ENCODE results near the gene TMEM255B. TPM values are rescaled to one million over a fixed set of nuclear protein-coding genes. Genes with fewer than 3 reads are reported as not detected.
A peak's percentile ranks its signal among the peaks of the same experiment; 100 is the strongest.

TMEM255B gene
- total RNA-seq, 1 experiment from 2014 or later, result 4.7 TPM

GRCh38 chr13:113862191-113862930, 103.3 kb downstream of the TMEM255B start:
- CTCF ChIA-PET, result interaction anchor here (0.6 to 1.3 kb wide), 4 partner anchors 83 to 213 kb away, joined by 3 to 5 read pairs (median 4); no protein-coding TSS in a partner anchor
- Mint-ChIP-seq H3K4me3 (peak overlapping the region; percentile 69), H3K27me3 (ENCODE audit: low read depth) (peaks cover 31% of the 10 kb centered on the region), H3K4me1 (peaks cover 58% of the 10 kb centered on the region), H3K9me3 (peaks cover 13% of the 10 kb centered on the region), H3K36me3 (peaks cover 15% of the 10 kb centered on the region), H3K27ac (peak overlapping the region; percentile 89; the same call in 1 of the 2 replicates)
- ATAC-seq (no peak), DNase-seq (ENCODE audit: low spot score) (no peak)
- POLR2A ChIA-PET, result no interaction called here
- no peak for TF ChIP-seq FOXJ3 (CRISPR knock-in tag; IDR thresholded peaks at IDR 0.05; ENCODE audit: borderline replicate concordance)
- TF ChIP-seq, protein P1, sequence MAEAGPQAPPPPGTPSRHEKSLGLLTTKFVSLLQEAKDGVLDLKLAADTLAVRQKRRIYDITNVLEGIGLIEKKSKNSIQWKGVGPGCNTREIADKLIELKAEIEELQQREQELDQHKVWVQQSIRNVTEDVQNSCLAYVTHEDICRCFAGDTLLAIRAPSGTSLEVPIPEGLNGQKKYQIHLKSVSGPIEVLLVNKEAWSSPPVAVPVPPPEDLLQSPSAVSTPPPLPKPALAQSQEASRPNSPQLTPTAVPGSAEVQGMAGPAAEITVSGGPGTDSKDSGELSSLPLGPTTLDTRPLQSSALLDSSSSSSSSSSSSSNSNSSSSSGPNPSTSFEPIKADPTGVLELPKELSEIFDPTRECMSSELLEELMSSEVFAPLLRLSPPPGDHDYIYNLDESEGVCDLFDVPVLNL (CRISPR knock-in tag; IDR thresholded peaks at IDR 0.05; ENCODE audit: borderline replicate concordance, low read depth), result no peak
- TF ChIP-seq ZNF232 (CRISPR knock-in tag; IDR thresholded peaks at IDR 0.05), result no peak
- TF ChIP-seq, protein P2, sequence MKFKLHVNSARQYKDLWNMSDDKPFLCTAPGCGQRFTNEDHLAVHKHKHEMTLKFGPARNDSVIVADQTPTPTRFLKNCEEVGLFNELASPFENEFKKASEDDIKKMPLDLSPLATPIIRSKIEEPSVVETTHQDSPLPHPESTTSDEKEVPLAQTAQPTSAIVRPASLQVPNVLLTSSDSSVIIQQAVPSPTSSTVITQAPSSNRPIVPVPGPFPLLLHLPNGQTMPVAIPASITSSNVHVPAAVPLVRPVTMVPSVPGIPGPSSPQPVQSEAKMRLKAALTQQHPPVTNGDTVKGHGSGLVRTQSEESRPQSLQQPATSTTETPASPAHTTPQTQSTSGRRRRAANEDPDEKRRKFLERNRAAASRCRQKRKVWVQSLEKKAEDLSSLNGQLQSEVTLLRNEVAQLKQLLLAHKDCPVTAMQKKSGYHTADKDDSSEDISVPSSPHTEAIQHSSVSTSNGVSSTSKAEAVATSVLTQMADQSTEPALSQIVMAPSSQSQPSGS (CRISPR knock-in tag; IDR thresholded peaks at IDR 0.05; ENCODE audit: borderline replicate concordance, low read depth), result no peak
- TF ChIP-seq, protein P3, sequence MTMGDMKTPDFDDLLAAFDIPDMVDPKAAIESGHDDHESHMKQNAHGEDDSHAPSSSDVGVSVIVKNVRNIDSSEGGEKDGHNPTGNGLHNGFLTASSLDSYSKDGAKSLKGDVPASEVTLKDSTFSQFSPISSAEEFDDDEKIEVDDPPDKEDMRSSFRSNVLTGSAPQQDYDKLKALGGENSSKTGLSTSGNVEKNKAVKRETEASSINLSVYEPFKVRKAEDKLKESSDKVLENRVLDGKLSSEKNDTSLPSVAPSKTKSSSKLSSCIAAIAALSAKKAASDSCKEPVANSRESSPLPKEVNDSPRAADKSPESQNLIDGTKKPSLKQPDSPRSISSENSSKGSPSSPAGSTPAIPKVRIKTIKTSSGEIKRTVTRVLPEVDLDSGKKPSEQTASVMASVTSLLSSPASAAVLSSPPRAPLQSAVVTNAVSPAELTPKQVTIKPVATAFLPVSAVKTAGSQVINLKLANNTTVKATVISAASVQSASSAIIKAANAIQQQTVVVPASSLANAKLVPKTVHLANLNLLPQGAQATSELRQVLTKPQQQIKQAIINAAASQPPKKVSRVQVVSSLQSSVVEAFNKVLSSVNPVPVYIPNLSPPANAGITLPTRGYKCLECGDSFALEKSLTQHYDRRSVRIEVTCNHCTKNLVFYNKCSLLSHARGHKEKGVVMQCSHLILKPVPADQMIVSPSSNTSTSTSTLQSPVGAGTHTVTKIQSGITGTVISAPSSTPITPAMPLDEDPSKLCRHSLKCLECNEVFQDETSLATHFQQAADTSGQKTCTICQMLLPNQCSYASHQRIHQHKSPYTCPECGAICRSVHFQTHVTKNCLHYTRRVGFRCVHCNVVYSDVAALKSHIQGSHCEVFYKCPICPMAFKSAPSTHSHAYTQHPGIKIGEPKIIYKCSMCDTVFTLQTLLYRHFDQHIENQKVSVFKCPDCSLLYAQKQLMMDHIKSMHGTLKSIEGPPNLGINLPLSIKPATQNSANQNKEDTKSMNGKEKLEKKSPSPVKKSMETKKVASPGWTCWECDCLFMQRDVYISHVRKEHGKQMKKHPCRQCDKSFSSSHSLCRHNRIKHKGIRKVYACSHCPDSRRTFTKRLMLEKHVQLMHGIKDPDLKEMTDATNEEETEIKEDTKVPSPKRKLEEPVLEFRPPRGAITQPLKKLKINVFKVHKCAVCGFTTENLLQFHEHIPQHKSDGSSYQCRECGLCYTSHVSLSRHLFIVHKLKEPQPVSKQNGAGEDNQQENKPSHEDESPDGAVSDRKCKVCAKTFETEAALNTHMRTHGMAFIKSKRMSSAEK (CRISPR knock-in tag; IDR thresholded peaks at IDR 0.05; ENCODE audit: borderline replicate concordance), result no peak
- TF ChIP-seq FOXK1 (CRISPR knock-in tag; IDR thresholded peaks at IDR 0.05), result no peak

DNA sequence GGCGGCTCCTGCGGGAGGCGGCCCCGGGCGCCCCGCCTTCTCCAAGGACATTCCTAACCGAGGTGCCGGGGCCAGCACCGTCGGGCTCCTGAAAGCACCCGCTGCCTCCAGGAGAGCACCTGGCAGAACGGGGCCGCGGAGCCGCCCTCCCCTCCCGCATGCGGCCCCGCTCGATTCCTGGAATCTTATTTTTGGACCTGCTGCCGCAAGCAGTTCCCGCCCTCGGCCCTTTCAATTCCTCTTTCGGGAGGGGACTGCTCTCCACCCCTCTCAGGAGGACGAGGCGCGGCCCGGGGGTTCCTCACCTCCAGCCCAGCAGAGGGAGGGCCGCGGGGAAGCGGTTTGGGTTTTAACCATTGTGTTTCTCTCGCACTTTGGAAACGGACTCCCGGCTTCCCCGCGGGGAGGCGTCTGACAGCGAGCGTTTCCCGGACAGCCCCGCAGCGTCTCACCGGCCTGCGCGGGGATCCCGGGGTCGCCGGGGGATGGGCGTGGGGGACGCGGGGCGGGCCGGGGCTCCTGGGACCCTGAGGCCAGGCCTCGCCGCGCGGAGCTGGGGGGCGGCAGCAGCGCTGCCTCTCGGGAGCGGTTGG, 104.0 kb downstream of the TMEM255B start:
- peak overlapping the region; percentile 69 for H3K4me3 Mint-ChIP-seq
- H3K36me3 Mint-ChIP-seq, result peaks cover 15% of the 10 kb centered on the region
- peaks cover 52% of the 10 kb centered on the region for H3K4me1 Mint-ChIP-seq
- ATAC-seq (peak; percentile 13), DNase-seq (ENCODE audit: low spot score) (peak; percentile 55)
- TF ChIP-seq RORB (CRISPR knock-in tag; IDR thresholded peaks at IDR 0.05) (no peak), ZNF423 (CRISPR knock-in tag; IDR thresholded peaks at IDR 0.05) (peak; percentile 24; the same call in 1 of the 2 replicates), SMAD3 (CRISPR knock-in tag; IDR thresholded peaks at IDR 0.05; ENCODE audit: borderline replicate concordance) (no peak), ARID4B (CRISPR knock-in tag; IDR thresholded peaks at IDR 0.05; ENCODE audit: borderline replicate concordance) (no peak; the same call in 1 of the 2 replicates), HMGXB4 (CRISPR knock-in tag; IDR thresholded peaks at IDR 0.05) (0 out of 2 replicates have a peak, but pooled peaks have one; percentile 8), GRHL2 (CRISPR knock-in tag; IDR thresholded peaks at IDR 0.05; ENCODE audit: insufficient replicate concordance, severe bottlenecking) (no peak), SMAD4 (CRISPR knock-in tag; IDR thresholded peaks at IDR 0.05) (no peak), ETV6 (CRISPR knock-in tag; IDR thresholded peaks at IDR 0.05) (no peak), ZNF232 (CRISPR knock-in tag; IDR thresholded peaks at IDR 0.05) (no peak), CREM (CRISPR knock-in tag; IDR thresholded peaks at IDR 0.05) (no peak), ZNF317 (CRISPR knock-in tag; IDR thresholded peaks at IDR 0.05; ENCODE audit: borderline replicate concordance, low read depth) (no peak), CBFB (CRISPR knock-in tag; IDR thresholded peaks at IDR 0.05; ENCODE audit: low read depth) (no peak)
- ChIA-PET POLR2A (no interaction called here), CTCF (interaction anchor here (0.6 kb wide), 1 partner anchor 82 kb away, joined by 4 read pairs; no protein-coding TSS in a partner anchor)
- H3K27me3 Mint-ChIP-seq (ENCODE audit: low read depth), result peaks cover 34% of the 10 kb centered on the region
- H3K9me3 Mint-ChIP-seq, result peaks cover 13% of the 10 kb centered on the region
- H3K27ac Mint-ChIP-seq, result no peak overlapping the region
